Spinal cord (tissue), 10 donors: Measurements from ENCODE around the gene MIPEP. TPM values are rescaled to one million over a fixed set of nuclear protein-coding genes. Genes with fewer than 3 reads are reported as not detected.
A peak's percentile ranks its signal among the peaks of the same experiment; 100 is the strongest.

Source experiments
- DNase-seq, 6 donors: peaks; one replicate each; pipeline versions ENCODE4 v3.0.0 to v3.0.0-alpha.2; 2013 to 2015; ENCODE audit warnings: low spot score in 6 of 6, low read depth in 4 of 6
- H3K27ac ChIP-seq: one replicate; pipeline ENCODE4 v1.5.1; 2013; ENCODE audit warnings: low read depth, low read length, control low read depth
- H3K27me3 ChIP-seq: one replicate; pipeline ENCODE4 v1.6.1; 2013; ENCODE audit warnings: low read length; ENCODE audit not compliant: control insufficient read depth, insufficient read depth
- H3K36me3 ChIP-seq: one replicate; pipeline ENCODE4 v1.6.1; 2013; ENCODE audit warnings: low read length; ENCODE audit not compliant: control insufficient read depth, insufficient read depth
- H3K4me1 ChIP-seq: one replicate; pipeline ENCODE4 v1.6.1; 2013; ENCODE audit warnings: low read length; ENCODE audit not compliant: control insufficient read depth, insufficient read depth
- H3K4me3 ChIP-seq: one replicate; pipeline ENCODE4 v1.5.1; 2013; ENCODE audit warnings: low read depth, low read length, control low read depth
- H3K9me3 ChIP-seq: one replicate; pipeline ENCODE4 v1.6.1; 2013; ENCODE audit warnings: low read length; ENCODE audit not compliant: control insufficient read depth, insufficient read depth
- WGBS: methylation state at CpG from one replicate; pipeline ENCODE4 v1.1.5; 2013; ENCODE audit warnings: missing lambda C conversion rate; ENCODE audit not compliant: insufficient coverage; 5-methylcytosine and 5-hydroxymethylcytosine counted together
- polyA plus RNA-seq, 2 donors: library from polyadenylated mRNA; unstranded; fragments of 120-200 nt; gene quantifications; one replicate each; pipeline ENCODE4 v1.2.1, GENCODE V29; 2013; ENCODE audit not compliant: insufficient read length in 2 of 2
- total RNA-seq, 2 donors: library from RNA; depleted of rRNA in 1 of 2; stranded (reverse); fragments of 120-200 nt in 1 of 2; fragments of >200 nt in 1 of 2; gene quantifications; one replicate each; pipeline versions ENCODE4 v1.2.3 to v1.2.4, GENCODE V29; 2013 to 2014
- donor health status: healthy.

Gene MIPEP
- total and polyA plus RNA-seq, 4 donors, result 13.2 to 22.5 (median 14.8) TPM

GRCh38 chr13:23731709-23732108 is 157.5 kb downstream of the MIPEP start:
- H3K9me3 ChIP-seq, result no peaks in the 10 kb centered on the region
- no peaks in the 10 kb centered on the region for H3K4me1 ChIP-seq
- no peak for DNase-seq
- H3K4me3 ChIP-seq, result no peak overlapping the region
- WGBS, result 100% methylated on average over 2 of the region's 3 CpGs
- peaks cover 4% of the 10 kb centered on the region for H3K36me3 ChIP-seq
- H3K27ac ChIP-seq, result no peak overlapping the region
- H3K27me3 ChIP-seq, result no peaks in the 10 kb centered on the region

DNA sequence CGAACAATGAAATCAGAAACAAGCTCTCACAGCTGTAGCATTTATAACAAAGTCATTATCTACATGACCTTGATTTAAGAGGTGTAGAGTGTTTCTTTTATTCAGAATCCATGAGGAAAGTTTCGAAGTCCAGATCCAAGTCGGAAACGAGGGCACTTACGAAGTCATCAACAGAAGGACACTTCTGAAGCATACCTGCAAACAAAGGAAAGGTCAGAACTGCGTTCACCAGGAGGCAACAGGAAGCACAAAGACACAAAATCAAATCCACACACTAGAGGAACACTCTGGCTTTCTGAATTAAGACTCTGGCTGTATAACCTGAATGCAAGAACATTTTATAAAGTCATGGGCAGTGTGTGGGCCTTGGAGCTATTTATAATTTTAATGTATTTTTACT is 158.9 kb downstream of the MIPEP start:
- Histone ChIP-seq H3K4me3 (no peak overlapping the region), H3K4me1 (no peaks in the 10 kb centered on the region), H3K9me3 (no peaks in the 10 kb centered on the region), H3K27me3 (no peaks in the 10 kb centered on the region), H3K36me3 (peaks cover 4% of the 10 kb centered on the region), H3K27ac (no peak overlapping the region)
- DNase-seq, result no peak
- 83% methylated on average over 2 of the region's 6 CpGs for WGBS

DNA sequence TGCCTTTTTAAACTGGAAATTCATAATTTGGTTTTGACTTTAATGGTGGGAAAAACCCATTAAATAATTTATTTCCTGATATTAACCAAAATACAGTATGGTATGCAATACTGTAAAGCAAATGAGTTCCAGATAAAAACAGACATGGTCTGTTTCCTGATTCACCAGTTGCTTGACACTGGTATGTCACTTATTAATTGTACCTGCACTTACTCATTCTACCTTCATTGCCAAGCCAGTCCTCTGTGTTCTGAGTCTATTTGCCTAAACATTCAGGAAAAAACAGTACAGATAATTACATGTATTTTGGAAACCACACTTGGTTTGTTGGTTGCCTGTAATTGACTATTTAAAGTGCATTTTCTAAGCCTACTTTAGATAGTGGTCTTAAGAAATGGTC is 159.7 kb downstream of the MIPEP start:
- no peak for DNase-seq
- Histone ChIP-seq H3K4me3 (no peak overlapping the region), H3K27me3 (no peaks in the 10 kb centered on the region), H3K27ac (no peak overlapping the region), H3K4me1 (no peaks in the 10 kb centered on the region), H3K36me3 (peaks cover 4% of the 10 kb centered on the region), H3K9me3 (no peaks in the 10 kb centered on the region)

DNA sequence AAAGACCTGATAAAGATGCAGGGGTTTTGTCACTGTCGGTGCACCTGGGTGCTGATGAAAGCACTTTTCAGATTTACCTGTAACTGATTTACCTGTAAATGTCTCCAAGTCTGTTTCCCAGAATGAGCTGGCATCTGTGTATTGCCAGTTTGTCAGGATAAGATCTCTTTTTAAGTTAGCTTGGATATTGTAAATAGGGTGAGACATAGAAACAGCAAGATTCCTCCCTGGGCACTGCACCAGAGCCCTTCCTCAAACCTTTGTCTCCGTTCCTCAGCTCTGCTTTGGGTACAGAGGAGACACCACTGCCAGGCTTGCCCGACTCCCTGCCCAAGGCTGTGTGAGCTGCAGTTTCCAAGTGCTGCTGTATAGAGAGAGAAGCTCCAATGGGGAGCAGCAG is 160.4 kb downstream of the MIPEP start:
- Histone ChIP-seq H3K27me3 (no peaks in the 10 kb centered on the region), H3K4me3 (no peak overlapping the region), H3K9me3 (no peaks in the 10 kb centered on the region), H3K36me3 (peaks cover 4% of the 10 kb centered on the region), H3K4me1 (peaks cover 4% of the 10 kb centered on the region), H3K27ac (no peak overlapping the region)
- 88% methylated on average over 1 of the region's 3 CpGs for WGBS
- no peak for DNase-seq

DNA sequence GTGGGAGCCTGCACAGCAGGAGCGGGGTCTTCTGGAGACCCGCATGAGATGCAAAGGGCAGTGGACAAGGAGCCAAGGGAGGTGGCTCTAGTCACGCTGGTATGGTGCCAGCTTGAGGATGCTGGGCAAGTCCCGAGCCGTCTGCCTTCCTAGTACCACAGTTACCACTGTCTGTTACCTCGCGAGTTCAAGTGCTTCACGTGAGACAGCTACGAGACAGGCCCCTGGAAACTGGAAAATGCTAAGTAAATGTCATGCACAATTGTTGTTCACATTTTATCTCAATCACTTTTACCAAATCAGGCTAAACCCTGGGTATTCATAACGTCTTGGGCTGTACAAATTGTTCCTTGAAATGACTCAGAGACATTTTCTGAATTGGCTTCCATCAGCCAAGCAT is 163.3 kb downstream of the MIPEP start:
- Histone ChIP-seq H3K9me3 (no peaks in the 10 kb centered on the region), H3K27me3 (no peaks in the 10 kb centered on the region), H3K4me1 (peaks cover 4% of the 10 kb centered on the region), H3K27ac (no peak overlapping the region), H3K4me3 (no peak overlapping the region), H3K36me3 (peaks cover 4% of the 10 kb centered on the region)
- no peak for DNase-seq
- 89% methylated on average over 7 of the region's 10 CpGs for WGBS

DNA sequence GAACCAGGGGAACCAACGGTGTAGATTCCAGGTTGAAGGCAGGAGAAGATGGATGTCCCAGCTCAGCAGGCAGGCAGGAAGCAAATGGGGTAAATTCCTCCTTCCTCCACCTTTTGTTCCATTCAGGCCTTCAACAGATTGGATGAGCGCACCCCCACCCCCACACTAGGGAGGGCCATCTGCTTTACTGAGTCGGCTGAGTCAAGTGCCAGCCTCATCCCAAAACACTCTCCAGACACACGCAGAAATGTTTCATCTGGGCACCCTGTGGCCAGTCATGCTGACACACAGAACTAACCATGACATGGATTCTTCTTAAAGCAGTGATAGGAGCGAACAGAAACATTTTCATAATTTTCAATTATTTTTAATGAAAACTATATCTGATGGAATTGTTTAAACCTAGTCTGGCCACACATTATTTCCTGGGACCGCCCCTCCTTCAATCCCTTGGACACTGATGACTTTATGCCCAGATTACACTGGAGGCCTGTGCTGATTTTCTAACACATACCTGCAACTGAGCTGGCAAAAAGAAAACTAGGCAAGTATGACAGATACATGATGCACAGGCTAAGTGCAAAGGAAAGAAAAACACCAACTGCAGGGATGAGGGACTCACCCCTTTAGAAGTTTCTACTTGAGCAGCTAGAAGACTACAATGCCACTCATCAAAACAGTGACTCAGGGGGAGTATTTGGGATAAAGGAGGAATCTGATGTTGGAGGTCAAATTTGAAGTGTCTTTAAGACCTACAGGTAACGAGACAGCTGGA is 164.8 kb downstream of the MIPEP start:
- H3K36me3 ChIP-seq, result peaks cover 4% of the 10 kb centered on the region
- no peaks in the 10 kb centered on the region for H3K9me3 ChIP-seq
- 76% methylated on average over 4 of the region's 7 CpGs for WGBS
- DNase-seq, result peak in 1 of 6 donors; percentile 16
- peaks cover 4% of the 10 kb centered on the region for H3K4me1 ChIP-seq
- H3K4me3 ChIP-seq, result no peak overlapping the region
- H3K27ac ChIP-seq, result peak overlapping the region; percentile 53
- no peaks in the 10 kb centered on the region for H3K27me3 ChIP-seq

DNA sequence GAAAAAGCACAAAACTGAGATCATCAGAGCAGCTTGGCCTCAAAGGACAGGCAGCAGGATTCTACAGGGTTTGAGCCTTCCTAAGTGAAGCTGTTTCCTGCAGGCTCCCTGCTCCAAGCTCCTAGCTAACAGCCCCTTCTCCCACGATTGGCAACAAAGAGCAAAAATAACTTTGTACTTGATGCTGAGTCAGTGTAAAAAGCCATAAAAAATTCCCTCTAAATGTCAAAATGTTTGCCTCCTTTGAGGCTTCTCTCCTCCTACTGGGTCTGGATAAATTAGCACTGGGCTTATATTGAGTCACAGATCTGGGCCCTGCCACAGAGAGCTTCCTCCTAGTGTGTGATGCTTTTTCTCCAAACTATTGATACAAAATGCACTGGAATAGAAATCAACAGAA is 165.7 kb downstream of the MIPEP start:
- no peaks in the 10 kb centered on the region for H3K36me3 ChIP-seq
- no peak overlapping the region for H3K4me3 ChIP-seq
- H3K27ac ChIP-seq, result peak overlapping the region; percentile 67
- no peaks in the 10 kb centered on the region for H3K9me3 ChIP-seq
- no peaks in the 10 kb centered on the region for H3K27me3 ChIP-seq
- peaks cover 4% of the 10 kb centered on the region for H3K4me1 ChIP-seq
- WGBS, result no CpG with 5 or more reads among the region's 1 CpG
- peak in 1 of 6 donors; percentile 15 for DNase-seq

DNA sequence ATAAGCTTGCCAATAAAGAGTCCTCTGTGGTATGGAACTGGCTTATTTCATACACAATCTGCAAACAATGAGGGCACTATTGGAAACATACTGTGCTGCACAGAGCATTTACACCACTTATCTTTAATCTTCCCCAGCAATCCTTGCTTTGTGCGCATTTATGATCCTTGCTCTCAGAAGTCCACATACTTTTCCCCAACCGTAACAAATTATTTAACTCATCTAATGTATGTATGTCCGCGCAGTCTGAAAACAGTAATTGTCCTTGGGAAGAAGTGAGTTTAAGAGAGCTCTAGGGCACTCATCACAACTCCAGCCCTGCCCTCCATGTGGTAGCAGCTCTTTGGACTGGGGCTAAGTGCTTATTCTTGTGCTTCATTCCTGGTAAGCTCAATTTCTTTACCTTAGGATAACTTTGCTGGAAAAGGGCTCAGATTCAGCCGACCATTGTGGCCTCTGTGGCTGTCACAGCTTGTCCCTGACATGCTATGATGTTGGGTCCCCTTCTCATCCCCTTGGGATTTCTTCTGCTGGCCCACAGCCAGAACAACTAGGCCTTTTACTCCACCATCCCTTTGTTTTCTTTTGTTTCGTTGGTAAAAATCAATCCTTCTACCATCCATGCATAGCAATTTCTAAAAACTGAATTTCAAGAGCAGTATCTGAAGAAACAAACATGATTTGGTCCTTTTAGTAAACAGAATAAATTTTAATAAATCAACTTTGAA is 166.3 kb downstream of the MIPEP start:
- WGBS, result 57% methylated on average over 1 of the region's 6 CpGs

DNA sequence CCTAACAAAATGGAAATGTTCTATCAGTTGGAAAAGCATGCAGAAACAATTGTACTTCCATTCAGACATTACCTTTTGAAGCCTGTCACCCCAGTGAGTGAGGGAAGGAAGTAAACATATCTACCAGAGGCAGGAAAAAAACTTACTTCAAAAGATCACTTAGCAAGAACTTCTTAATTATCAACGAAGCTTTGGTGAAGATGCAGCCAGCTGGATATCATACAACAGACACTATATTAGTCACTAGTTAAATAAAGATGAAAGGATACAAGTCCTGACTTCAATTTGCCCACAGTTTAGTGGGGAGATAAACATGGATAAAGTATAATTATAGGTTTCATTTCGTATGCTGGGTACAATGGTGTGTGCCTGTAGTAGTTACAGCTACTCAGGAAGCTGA is 170.2 kb downstream of the MIPEP start:
- no peaks in the 10 kb centered on the region for H3K36me3 ChIP-seq
- no peak for DNase-seq
- H3K4me1 ChIP-seq, result peaks cover 1% of the 10 kb centered on the region
- H3K27ac ChIP-seq, result no peak overlapping the region
- no peak overlapping the region for H3K4me3 ChIP-seq
- 100% methylated on average over 1 of the region's 2 CpGs for WGBS
- no peaks in the 10 kb centered on the region for H3K9me3 ChIP-seq
- no peaks in the 10 kb centered on the region for H3K27me3 ChIP-seq

More for the DNA sequence above, 166.3 kb downstream of the MIPEP start:
- Histone ChIP-seq H3K27me3 (no peaks in the 10 kb centered on the region), H3K4me1 (peaks cover 4% of the 10 kb centered on the region), H3K9me3 (no peaks in the 10 kb centered on the region), H3K4me3 (no peak overlapping the region), H3K27ac (peak overlapping the region; percentile 67), H3K36me3 (no peaks in the 10 kb centered on the region)
- peak in 1 of 6 donors; percentile 18 for DNase-seq

DNA sequence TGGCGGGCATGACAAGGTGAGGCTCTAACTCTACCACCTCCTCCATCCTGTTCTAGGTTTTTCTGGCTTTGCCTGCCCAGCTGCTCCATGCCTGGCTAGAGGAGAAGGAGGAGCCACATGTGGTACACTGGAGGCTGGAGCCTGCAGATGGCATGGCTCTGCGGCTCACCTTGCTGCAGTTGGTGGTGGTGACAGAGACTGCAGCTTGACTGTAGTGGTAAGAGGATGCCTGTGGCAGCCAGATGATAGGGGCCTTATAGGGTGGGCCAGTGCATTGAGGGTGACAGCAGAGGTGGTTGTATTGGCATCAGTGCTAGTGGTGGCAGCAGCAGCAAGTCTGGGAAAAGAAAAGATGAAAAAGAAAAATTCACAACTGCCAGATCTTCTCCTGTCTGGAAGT is 172.8 kb downstream of the MIPEP start:
- Histone ChIP-seq H3K9me3 (no peaks in the 10 kb centered on the region), H3K4me1 (no peaks in the 10 kb centered on the region), H3K36me3 (no peaks in the 10 kb centered on the region), H3K4me3 (no peak overlapping the region), H3K27me3 (no peaks in the 10 kb centered on the region), H3K27ac (no peak overlapping the region)
- 100% methylated on average over 1 of the region's 2 CpGs for WGBS
- DNase-seq, result no peak
